Measurements from ENCODE around the gene UNC5CL. TPM values are rescaled to one million over a fixed set of nuclear protein-coding genes. Genes with fewer than 3 reads are reported as not detected.

The UNC5CL gene
- total RNA-seq, 2 experiments from 2014 or later, result 1.0 to 1.2 TPM

DNA sequence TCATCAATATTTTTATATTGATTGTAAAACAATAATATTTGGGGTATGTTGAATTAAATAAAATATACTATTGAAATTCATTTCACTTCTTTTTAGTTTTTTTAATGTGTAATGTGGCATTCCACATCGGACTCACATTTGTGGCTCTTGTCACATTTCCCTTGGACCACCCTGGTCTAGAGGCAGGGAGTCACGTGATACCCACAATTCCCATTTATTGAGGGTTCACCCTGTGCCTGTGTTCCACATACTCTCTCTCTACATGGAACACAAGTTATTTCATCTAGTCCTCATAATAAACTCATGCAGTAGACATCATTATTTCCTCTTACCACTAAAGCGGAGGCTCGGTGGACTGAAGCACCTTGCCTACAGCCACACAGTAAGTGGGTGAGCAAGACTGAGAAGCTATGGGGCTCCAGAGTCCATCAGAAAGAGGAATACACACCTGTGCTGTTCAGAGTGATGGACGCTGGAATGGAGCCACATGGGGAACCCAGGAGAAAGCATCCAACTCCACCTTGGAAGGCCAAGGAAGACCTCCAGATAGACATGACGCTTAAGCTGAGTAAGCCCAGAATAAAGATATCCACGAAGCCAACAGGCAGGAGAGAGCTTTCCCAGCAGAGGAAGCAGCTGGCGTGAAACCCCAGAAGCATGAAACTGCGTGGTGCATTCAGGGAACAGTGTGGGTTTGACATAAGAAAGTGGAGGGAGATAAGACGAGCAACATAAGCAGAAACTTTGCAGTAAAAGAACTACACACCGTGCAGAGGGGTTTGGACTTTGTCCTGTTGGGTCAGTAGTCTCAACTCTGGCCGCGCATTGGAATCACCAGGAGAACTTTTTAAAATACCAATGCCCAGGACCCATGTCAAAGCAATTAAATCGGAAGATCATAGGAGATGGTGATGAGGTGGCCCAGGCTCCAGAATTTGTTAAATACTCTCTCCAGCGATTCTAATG, 49.5 kb downstream of the UNC5CL start:
- CTCF ChIA-PET, result no interaction called here
- POLR2A ChIA-PET, result no interaction called here

DNA sequence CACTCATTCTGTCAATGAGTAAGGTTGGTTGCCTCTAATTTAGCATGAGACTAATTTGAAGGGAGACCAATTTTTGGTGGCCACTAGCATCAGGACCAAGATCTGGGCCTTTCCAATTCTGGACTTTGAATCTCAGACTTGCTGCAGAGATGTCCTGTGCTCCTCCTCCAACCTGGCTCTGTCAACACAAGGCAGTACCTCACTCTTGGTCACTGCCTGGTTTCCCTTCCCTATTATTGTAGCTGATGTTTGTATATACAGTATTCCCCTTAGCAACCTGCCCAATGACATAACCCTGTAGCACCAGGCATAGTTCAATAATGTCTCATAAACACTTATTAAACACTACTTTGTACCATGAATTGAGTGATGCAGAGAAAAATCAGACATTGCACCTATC, 50.4 kb downstream of the UNC5CL start:
- POLR2A ChIA-PET, result no interaction called here
- CTCF ChIA-PET, result no interaction called here

DNA sequence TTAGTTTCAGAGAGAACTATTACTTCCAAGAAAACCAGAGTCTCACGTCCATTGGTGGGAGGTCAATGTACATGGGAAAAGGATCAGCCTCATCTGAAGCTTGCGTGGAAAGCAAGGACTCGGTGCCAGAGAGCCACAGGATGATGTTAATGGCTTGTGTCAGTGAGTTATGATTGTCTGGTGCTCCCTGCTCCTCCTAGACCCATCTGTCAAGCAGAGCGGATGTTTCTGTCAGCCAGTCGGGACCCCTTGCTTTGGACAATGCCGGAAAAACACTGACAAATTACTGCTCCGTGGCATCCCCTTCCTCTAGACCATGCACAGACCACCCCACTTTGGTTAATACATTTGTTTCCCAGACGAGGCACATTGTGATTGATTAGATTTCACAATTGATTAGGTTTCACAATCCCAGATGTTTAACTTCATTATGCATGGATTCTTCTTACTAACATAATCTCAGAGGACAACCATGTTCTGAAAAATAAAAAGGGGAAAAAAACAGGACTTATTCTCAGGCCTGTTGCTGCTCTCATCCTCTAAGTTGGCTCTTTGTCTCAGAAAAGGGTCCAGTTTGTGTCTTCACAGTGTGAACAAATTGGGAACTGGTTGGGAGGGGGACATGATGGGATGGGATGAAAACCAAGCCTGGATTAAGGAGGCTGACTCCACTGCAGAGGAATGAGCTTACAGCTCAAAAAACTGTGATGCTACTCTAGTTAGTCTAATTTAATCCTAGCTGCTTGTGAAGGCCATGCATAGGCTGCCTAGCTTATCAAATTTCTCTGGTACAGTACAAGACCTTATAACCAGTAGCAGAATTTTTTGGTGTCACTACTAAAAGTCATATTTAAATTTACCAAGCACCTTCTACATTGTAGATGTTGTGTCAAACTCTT, 51.9 kb downstream of the UNC5CL start:
- ChIA-PET POLR2A (no interaction called here), CTCF (interaction anchor here (0.6 kb wide), 1 partner anchor 12 kb away, joined by 3 read pairs; no protein-coding TSS in a partner anchor)

DNA sequence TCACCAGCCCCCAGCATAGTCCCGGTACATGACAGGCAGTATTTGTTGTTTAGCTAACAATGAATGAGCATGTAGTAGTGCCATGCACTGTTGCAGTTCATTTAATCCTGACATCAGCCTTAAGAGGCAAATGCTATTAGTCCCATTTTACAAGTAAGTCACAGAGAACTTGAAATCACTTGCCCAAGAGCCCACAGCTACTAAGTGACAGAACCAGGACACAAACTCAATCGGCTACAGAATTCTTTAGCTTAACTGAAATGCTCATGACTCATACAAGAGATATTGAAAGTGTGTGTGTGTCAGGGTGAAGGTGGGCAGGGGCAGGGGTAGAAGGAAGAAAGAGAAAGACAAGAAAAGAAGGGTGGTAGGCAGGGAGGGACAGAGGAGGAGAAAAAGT, 52.7 kb downstream of the UNC5CL start:
- CTCF ChIA-PET, result interaction anchor here (0.6 kb wide), 1 partner anchor 13 kb away, joined by 3 read pairs; no protein-coding TSS in a partner anchor
- POLR2A ChIA-PET, result no interaction called here

DNA sequence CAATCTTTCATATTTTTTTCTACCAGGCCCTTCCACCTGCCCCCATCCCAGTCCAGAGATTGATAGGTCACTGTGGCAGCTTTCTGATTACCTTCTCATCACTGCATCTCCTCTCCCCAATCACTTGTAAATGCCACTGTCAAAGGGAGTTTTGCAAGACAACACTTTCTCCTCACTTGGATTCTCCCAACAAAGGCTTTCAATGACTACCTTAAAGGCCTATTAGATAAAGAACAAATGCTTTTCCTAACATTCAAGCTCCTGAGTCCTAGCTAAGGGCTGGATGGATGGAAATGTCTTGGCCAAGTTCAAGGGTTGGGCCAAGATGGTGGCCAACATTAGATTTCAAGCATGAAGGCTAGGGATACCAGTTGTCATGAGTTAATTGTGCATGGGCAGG, 55.3 kb downstream of the UNC5CL start:
- POLR2A ChIA-PET, result no interaction called here
- CTCF ChIA-PET, result no interaction called here

DNA sequence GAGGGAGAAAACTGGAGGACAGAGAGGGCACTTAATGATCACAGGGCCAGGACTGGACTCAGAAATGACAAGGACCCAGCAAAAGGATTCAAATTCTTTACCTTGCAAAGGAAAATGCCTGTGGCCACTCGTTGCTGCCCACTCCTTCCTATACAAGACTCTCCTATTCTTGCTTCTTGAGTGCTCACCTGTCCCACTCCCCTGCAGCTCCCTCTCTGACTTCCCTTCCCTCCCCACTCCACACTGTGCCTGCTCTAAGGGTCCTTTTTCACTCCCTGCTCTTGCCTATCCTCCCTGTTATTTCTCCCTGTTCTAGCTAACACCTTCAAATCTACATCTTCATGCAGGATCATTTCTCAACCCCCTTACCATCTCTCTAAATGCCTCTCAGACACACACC, 56.1 kb downstream of the UNC5CL start:
- POLR2A ChIA-PET, result no interaction called here
- CTCF ChIA-PET, result interaction anchor here (0.7 kb wide), 1 partner anchor 804 kb away, joined by 6 read pairs; no protein-coding TSS in a partner anchor

DNA sequence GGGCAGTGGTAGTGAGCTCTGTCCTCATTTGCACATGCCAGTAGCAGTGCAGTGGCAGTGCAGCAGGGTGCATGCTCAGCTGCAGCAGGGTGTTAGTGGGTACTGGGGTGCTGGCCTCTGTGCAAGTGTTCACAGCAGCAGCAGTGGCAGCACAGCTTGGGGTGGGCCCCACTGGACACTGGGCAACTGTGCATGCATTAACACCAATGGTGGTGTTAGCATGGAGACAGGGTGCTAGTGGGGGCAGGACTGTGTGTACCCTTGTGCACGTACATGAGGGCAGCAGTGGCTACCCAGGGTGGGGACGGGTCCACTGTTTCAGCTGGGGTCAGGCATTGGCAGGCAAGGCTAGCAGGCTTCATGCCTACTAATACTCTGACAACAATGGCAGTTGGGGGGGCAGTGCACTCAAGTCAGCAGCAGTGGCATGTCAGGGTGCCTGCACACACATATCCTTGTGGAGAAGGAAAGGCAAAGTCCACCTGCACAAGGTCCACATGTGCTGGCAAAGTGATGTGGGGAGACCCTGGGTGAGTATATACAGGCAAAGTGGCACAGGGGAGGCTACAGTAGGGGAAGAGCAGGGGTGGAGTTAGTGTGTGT, 60.2 kb downstream of the UNC5CL start:
- CTCF ChIA-PET, result no interaction called here
- POLR2A ChIA-PET, result no interaction called here

DNA sequence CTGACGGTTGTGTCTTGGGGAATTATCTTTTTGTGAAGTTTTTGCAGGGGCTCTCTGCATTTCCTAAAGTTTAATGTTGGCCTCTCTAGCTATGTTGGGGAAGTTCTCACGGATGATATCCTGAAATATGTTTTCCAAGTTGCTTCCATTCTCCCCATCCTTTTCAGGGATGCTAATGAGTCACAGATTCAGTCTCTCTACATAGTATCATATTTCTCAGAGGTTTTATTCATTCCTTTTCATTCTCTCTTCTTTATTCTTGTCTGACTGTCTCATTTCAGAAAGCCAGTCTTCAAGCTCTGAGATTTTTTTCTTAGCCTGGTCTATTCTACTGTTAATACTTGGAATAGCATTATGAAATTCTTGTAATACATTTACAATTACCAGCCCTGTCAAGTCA, 61.3 kb downstream of the UNC5CL start:
- POLR2A ChIA-PET, result no interaction called here
- CTCF ChIA-PET, result no interaction called here

DNA sequence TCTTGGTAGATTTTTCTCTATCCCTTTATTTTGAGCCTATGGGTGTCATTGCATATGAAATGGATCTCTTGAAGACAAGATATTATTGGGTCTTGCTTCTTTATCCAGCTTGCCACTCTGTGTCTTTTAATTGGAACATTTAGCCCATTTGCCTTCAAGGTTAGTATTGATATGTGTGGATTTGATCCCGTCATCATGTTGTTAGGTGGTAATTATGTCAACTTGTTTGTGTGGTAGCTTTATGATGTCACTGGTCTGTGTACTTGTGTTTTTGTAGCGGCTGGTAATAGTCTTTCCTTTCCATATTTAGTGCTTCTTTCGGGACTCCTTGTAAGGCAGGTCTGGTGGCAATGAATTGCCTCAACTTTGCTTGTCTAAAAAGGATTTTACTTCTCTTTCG, 61.9 kb downstream of the UNC5CL start:
- CTCF ChIA-PET, result interaction anchor here (0.6 kb wide), 1 partner anchor 197 kb away, joined by 4 read pairs; no protein-coding TSS in a partner anchor
- POLR2A ChIA-PET, result no interaction called here

Other genes starting within 250 kb of the UNC5CL start
- gene TSPO2, start 3.2 kb upstream of the UNC5CL start, total RNA-seq, result not detected
- gene APOBEC2, start 14.0 kb upstream of the UNC5CL start, total RNA-seq, result not detected
- 10 to 100 TPM; 37.7 to 38.1 TPM for gene OARD1, start 33.1 kb upstream of the UNC5CL start, total RNA-seq
- gene NFYA, start 33.8 kb upstream of the UNC5CL start, total RNA-seq, result 10 to 100 TPM; 26.8 to 27.1 TPM
- not detected for gene TREML1, start 115.1 kb upstream of the UNC5CL start, total RNA-seq
- gene TREM2, start 123.9 kb upstream of the UNC5CL start, total RNA-seq, result not detected
- gene TREML2, start 161.9 kb upstream of the UNC5CL start, total RNA-seq, result 1 to 10 TPM; 2.0 to 2.3 TPM
- gene TREML4, start 189.1 kb upstream of the UNC5CL start, total RNA-seq, result not detected
- not detected for gene TREM1, start 247.5 kb upstream of the UNC5CL start, total RNA-seq

Data from activated CD8-positive, alpha-beta memory T cell treated with anti-CD3 and anti-CD28 coated beads for 36 hours (primary cell).